Smooth muscle cell (in vitro differentiated cells): Measurements from ENCODE around the gene ZBTB16. TPM values are rescaled to one million over a fixed set of nuclear protein-coding genes. Genes with fewer than 3 reads are reported as not detected.

Experiments used
- DNase-seq: peaks from one replicate; lab custom pipeline; 2025; ENCODE audit not compliant: unreplicated experiment; lab: John Stamatoyannopoulos, UW
- H2AFZ ChIP-seq: fragments of 200-600 bp; sonication (generic); 2 replicates; pipeline ENCODE4 v1.6.0; 2016; ENCODE audit warnings: antibody characterized with exemption, low read depth, mild to moderate bottlenecking
- H3F3A ChIP-seq: fragments of 200-600 bp; sonication (generic); 2 replicates; pipeline ENCODE4 v1.6.0; 2017; ENCODE audit warnings: antibody characterized with exemption, low read depth
- H3K27ac ChIP-seq: fragments of 200-600 bp; sonication (generic); 2 replicates; pipeline ENCODE4 v1.5.1; 2016; ENCODE audit warnings: low read depth, mild to moderate bottlenecking
- H3K27me3 ChIP-seq: fragments of 200-600 bp; sonication (generic); 2 replicates; pipeline ENCODE4 v1.6.1; 2016; ENCODE audit warnings: low read depth, mild to moderate bottlenecking
- H3K36me3 ChIP-seq: fragments of 200-600 bp; sonication (generic); 2 replicates; pipeline ENCODE4 v1.5.1; 2016; ENCODE audit warnings: low read depth
- H3K4me1 ChIP-seq: fragments of 200-600 bp; sonication (generic); 2 replicates; pipeline ENCODE4 v1.5.1; 2016; ENCODE audit warnings: low read depth
- H3K4me2 ChIP-seq: fragments of 200-600 bp; sonication (generic); 2 replicates; pipeline ENCODE4 v1.6.0; 2016; ENCODE audit warnings: mild to moderate bottlenecking
- H3K4me3 ChIP-seq: fragments of 200-600 bp; sonication (generic); 2 replicates; pipeline ENCODE4 v1.5.1; 2016; ENCODE audit warnings: mild to moderate bottlenecking
- H3K79me2 ChIP-seq: fragments of 200-600 bp; sonication (generic); 2 replicates; pipeline ENCODE4 v1.6.0; 2016; ENCODE audit warnings: low read depth, mild to moderate bottlenecking
- H3K9ac ChIP-seq: fragments of 200-600 bp; sonication (generic); 2 replicates; pipeline ENCODE4 v1.6.0; 2016; ENCODE audit warnings: low read depth
- H3K9me3 ChIP-seq: fragments of 200-600 bp; sonication (generic); replicated peaks from 2 replicates; pipeline ENCODE4 v1.5.1; 2016; ENCODE audit warnings: low read depth
- H4K20me1 ChIP-seq: fragments of 200-600 bp; sonication (generic); 2 replicates; pipeline ENCODE4 v1.6.0; 2016; ENCODE audit warnings: low read depth
- WGBS: methylation state at CpG from one replicate; pipeline ENCODE4 v1.1.7; 2016; ENCODE audit warnings: low lambda C conversion rate; 5-methylcytosine and 5-hydroxymethylcytosine counted together
- polyA plus RNA-seq: library from polyadenylated mRNA; unstranded; fragments of >200 nt; fragmentation: Nextera tagmentation; extraction: Ambion mirVana; gene quantifications from 2 replicates; pipeline ENCODE4 v1.2.1, GENCODE V29; 2016
- total RNA-seq: library from RNA; depleted of rRNA; stranded (reverse); fragments of >200 nt; gene quantifications from 2 replicates; pipeline ENCODE4 v1.2.3, GENCODE V29; 2014
- TF ChIP-seq, protein P1 (sequence below): fragments of 200-600 bp; sonication (generic); IDR thresholded peaks from 2 replicates; pipeline ENCODE4 v1.5.1; 2017; ENCODE audit warnings: borderline replicate concordance, mild to moderate bottlenecking, antibody characterized with exemption; ENCODE audit not compliant: insufficient read depth, poor library complexity, severe bottlenecking

The ZBTB16 gene
- total and polyA plus RNA-seq, 2 experiments from 2014 or later, result not detected

DNA sequence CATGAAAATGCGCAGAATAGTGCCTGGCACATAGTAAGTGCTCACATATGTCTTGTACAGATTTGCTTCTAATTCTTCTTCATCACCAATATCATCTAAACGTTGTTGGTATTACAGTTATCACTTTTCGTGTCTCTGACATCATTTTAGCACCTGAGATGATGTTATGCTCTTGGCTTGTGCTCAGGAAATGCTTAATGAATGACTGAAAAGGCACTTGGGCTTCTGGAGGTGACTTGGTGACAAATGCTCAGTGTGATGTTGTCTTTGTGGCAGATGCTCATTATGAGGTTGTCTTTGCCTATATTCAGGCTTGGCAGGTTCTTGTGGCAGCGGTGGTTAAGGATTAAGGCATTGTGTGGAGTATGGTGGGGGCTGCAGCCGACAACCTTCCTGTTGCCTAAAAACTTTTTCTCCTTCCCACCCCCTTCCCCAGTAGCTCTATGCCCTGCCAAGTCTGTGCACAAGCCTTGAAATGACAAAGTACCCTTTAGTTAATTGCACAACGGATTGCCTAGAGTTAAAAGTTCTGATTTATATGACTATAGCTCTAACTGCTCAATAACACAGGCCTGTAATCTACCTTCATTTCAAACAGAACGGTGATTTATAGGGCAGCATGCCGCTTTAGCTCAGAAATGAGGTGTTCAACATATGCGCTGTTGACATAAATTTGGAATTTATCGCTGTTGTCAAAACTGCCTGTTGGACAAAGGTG lies 82.5 kb downstream of the ZBTB16 start:
- TF ChIP-seq, protein P1, sequence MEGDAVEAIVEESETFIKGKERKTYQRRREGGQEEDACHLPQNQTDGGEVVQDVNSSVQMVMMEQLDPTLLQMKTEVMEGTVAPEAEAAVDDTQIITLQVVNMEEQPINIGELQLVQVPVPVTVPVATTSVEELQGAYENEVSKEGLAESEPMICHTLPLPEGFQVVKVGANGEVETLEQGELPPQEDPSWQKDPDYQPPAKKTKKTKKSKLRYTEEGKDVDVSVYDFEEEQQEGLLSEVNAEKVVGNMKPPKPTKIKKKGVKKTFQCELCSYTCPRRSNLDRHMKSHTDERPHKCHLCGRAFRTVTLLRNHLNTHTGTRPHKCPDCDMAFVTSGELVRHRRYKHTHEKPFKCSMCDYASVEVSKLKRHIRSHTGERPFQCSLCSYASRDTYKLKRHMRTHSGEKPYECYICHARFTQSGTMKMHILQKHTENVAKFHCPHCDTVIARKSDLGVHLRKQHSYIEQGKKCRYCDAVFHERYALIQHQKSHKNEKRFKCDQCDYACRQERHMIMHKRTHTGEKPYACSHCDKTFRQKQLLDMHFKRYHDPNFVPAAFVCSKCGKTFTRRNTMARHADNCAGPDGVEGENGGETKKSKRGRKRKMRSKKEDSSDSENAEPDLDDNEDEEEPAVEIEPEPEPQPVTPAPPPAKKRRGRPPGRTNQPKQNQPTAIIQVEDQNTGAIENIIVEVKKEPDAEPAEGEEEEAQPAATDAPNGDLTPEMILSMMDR, result no peak
- Histone ChIP-seq H3K4me2 (no peak overlapping the region), H3K4me3 (no peak overlapping the region), H3K27me3 (no peaks in the 10 kb centered on the region), H3K4me1 (peaks cover 28% of the 10 kb centered on the region), H3K9ac (no peak overlapping the region), H3K27ac (no peak overlapping the region), H4K20me1 (no peaks in the 10 kb centered on the region), H3K79me2 (no peaks in the 10 kb centered on the region), H2AFZ (no peak overlapping the region), H3K9me3 (no peaks in the 10 kb centered on the region), H3K36me3 (no peaks in the 10 kb centered on the region), H3F3A (peaks cover 11% of the 10 kb centered on the region)
- DNase-seq, result no peak
- WGBS, result 87% methylated on average over 10 of the region's 10 CpGs

DNA sequence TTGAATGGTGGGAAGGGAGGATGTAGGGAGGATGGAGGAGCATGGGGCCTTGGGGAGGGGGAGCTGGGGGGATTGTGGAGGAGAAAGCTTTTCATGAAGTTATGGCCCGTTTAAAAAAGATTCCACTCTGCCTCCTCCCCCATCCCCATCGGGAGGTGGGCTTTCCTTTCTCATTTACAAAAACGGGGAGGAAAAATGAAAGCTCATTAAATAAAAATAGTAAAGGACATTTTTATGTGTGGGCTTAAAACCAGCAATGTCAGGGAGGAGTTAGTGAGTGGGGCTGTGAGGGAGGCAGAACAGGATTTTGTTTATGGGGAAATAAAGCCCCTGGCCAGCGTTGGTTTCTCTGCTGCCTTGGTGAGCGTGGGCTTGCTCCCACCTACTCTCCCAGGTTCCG lies 83.2 kb downstream of the ZBTB16 start:
- no peak overlapping the region for H3K9ac ChIP-seq
- no peak for DNase-seq
- H4K20me1 ChIP-seq, result no peaks in the 10 kb centered on the region
- no peaks in the 10 kb centered on the region for H3K27me3 ChIP-seq
- H3K9me3 ChIP-seq, result no peaks in the 10 kb centered on the region
- H3K4me2 ChIP-seq, result no peak overlapping the region
- peaks cover 35% of the 10 kb centered on the region for H3K4me1 ChIP-seq
- H2AFZ ChIP-seq, result no peak overlapping the region
- TF ChIP-seq, protein P1, result no peak
- no peaks in the 10 kb centered on the region for H3K79me2 ChIP-seq
- H3F3A ChIP-seq, result peaks cover 17% of the 10 kb centered on the region
- H3K36me3 ChIP-seq, result no peaks in the 10 kb centered on the region
- no peak overlapping the region for H3K4me3 ChIP-seq
- WGBS, result 28% methylated on average over 6 of the region's 6 CpGs
- H3K27ac ChIP-seq, result no peak overlapping the region

DNA sequence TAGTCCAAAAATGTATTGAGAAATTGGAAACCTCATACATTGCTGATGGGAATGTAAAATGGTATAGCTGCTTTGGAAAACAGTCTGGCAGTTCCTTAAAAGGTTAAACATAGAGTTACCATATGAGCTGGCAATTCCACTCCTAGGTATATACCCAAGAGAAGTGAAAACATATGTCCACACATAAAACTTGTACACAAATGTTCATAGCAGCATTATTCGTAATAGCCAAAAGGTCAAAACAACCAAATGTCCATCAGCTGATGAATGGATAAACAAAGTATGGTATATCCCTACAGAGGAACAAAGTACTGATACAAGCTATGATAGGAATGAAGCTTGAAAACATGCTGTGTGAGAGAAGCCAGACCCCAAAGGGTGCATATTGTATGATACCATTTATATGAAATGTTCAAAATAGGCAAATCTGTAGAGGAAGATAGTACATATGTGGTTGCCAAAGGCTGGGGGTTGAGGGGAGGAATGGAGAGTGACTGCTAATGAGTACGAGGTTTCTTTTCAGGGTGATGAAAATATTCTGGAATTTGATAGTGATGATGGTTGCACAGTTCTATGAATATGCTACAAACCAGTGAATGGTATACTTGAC lies 85.8 kb downstream of the ZBTB16 start:
- Histone ChIP-seq H3K27ac (no peak overlapping the region), H3K27me3 (no peaks in the 10 kb centered on the region), H2AFZ (no peak overlapping the region), H3K4me3 (no peak overlapping the region), H4K20me1 (no peaks in the 10 kb centered on the region), H3K9ac (no peak overlapping the region), H3K4me2 (no peak overlapping the region), H3K36me3 (no peaks in the 10 kb centered on the region), H3K79me2 (no peaks in the 10 kb centered on the region), H3K9me3 (no peaks in the 10 kb centered on the region), H3F3A (peaks cover 22% of the 10 kb centered on the region), H3K4me1 (peaks cover 39% of the 10 kb centered on the region)
- no peak for DNase-seq
- TF ChIP-seq, protein P1, result no peak
- 82% methylated on average over 2 of the region's 2 CpGs for WGBS
